Testis (tissue), 2 donors: ENCODE results near the gene SZT2.

Experiments used
- POLR2A ChIP-seq: fragments of 450-650 bp; IDR thresholded peaks from one replicate; pipeline ENCODE4 v1.6.1; 2017; ENCODE audit warnings: antibody characterized with exemption, mild to moderate bottlenecking, moderate library complexity
- TF ChIP-seq, protein P1 (sequence below), 3 experiments: fragments of 450-650 bp in 2 of 3; fragments of 200-600 bp in 1 of 3; sonication (generic) in 1 of 3; IDR thresholded peaks; one replicate each; pipeline ENCODE4 v1.5.1; 2016 to 2019; ENCODE audit warnings: antibody characterized with exemption in 3 of 3, mild to moderate bottlenecking in 2 of 3, moderate library complexity in 1 of 3

DNA sequence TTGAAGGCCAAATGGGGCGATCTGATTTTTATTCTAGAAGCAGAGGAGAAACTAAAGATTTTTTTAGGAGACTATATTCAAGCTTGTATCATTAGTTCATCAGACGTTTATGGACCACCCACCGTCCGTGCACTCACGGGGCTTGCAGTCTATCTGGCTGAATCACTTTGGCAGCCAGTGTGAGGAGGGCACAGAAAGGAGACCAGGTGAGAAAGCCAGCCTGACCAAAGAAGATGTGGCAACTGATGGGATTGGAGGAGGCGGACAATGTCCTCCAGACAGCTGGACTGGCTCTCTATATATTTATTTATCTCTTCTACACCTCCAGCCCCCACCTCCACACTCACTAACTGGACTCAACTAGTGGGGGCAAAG, 21.1 kb upstream of the SZT2 start:
- TF ChIP-seq, protein P1, sequence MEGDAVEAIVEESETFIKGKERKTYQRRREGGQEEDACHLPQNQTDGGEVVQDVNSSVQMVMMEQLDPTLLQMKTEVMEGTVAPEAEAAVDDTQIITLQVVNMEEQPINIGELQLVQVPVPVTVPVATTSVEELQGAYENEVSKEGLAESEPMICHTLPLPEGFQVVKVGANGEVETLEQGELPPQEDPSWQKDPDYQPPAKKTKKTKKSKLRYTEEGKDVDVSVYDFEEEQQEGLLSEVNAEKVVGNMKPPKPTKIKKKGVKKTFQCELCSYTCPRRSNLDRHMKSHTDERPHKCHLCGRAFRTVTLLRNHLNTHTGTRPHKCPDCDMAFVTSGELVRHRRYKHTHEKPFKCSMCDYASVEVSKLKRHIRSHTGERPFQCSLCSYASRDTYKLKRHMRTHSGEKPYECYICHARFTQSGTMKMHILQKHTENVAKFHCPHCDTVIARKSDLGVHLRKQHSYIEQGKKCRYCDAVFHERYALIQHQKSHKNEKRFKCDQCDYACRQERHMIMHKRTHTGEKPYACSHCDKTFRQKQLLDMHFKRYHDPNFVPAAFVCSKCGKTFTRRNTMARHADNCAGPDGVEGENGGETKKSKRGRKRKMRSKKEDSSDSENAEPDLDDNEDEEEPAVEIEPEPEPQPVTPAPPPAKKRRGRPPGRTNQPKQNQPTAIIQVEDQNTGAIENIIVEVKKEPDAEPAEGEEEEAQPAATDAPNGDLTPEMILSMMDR (IDR thresholded peaks at IDR 0.05), result no peak
- TF ChIP-seq POLR2A, result no peak
